Stimulated activated CD4-positive, alpha-beta T cell treated with anti-CD3 and anti-CD28 coated beads, Interleukin-12 subunit alpha, Interleukin-12 subunit beta, amount 100 ng/mL, for 48 hours (primary cell): ENCODE results near the gene DCDC1.
"Not testable (repeated sequence)": the region's sequence is repeated elsewhere in the genome, so short reads cannot be mapped to it uniquely, and the experiment has no call there.

ENCODE experiments used
- DNase-seq, 3 donors: peaks; one replicate each; pipeline ENCODE4 v3.0.0-alpha.2; 2020; ENCODE audit warnings: low read depth in 2 of 3, low spot score in 1 of 3

The DCDC1 gene

GRCh38 chr11:30992513-30992849 is 377.1 kb downstream of the DCDC1 start:
- no peak for DNase-seq

- no peak for DNase-seq
Observed at GRCh38 chr11:30991802-30992512, 377.6 kb downstream of the DCDC1 start.

DNA sequence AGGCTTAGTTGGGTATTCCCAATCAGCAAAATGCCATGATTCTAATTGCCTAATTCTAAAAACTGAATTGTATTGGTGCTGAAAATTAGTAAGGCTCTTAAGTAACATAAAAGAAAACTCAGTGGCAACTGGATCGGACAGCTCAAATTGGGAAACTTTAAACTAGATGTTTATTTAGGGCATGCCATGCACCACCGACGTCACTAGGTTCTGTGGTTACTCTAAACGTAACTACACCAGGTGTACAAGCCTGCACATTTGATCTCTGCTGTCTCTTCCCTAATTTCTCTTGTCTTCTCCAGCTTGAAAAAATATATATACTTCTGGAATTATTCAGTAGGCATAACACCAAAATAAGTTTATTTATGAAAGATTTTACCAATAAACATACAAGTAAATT is 378.2 kb downstream of the DCDC1 start:
- no peak for DNase-seq

- DNase-seq = no peak
Observed at GRCh38 chr11:30990625-30991296, 378.8 kb downstream of the DCDC1 start.

GRCh38 chr11:30987819-30988218 is 381.7 kb downstream of the DCDC1 start:
- DNase-seq = no peak

DNA sequence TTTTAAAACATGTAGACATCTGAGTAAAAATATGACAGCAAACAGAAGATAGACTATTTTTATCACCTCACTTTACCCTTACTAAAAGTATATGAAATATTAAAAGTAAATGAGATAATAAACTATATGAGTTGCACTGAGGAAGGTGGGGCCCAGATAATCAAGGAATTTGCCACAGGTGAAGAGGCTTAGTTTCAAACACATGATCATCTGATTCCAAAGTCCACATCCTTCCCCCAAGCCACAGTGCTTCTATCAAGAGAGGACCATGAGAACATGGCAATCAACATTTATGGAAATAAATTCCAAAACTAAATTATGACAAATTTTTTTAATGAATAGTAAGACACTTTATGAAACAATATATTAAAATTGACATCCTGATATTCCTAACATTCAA is 384.0 kb downstream of the DCDC1 start:
- no peak for DNase-seq

GRCh38 chr11:30984827-30985226 is 384.7 kb downstream of the DCDC1 start:
- DNase-seq = no peak

DNA sequence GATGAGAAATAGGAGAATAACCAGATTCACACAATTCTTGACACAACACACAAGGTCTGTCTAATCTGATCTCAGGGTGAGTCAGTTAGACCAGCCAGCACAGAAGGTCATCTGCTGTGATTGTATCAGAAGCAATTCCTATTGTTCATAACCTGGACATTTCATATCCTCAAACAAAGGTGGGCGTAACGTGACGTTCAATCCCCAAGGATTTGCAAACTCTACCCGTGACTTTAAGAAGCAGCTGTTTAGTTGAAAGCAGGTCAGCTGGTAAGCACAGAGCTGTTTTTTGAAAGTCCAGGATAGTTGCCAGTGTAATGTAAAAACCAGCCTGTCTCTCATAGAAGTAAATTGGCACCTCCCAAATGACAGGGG is 385.1 kb downstream of the DCDC1 start:
- DNase-seq = no peak

DNA sequence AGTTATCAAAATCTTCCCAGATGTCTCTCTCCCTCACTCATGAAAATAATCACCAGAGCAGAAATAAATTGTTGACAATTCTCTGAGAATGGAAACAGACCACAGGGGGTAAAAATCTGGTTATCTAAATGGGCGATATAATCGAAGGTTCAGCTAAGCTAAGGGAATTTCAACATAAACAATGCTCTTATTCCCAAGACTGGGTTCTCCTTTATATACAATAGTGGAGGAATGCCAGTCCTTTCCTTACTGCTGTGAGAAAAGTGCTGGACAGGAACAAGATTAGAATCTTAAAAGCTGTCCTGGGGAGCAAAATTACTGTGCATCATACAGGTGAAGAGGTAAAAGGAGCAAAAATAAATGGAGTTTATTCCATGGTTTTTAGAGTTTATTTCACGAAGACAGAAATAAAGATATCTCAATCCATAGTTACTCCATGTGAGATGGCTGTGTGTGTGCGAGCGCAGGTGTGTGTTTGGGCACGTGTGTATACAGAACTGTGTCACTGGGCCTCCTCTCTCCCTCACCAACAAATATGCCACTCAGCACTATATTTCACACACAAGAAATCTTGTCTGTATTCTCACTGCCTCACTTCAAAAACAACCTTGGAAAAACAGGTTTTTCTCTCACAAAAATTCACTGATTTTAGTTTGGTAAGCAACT is 385.6 kb downstream of the DCDC1 start:
- DNase-seq = no peak

- DNase-seq = no peak
Observed at GRCh38 chr11:30983143-30983542, 386.4 kb downstream of the DCDC1 start.

DNA sequence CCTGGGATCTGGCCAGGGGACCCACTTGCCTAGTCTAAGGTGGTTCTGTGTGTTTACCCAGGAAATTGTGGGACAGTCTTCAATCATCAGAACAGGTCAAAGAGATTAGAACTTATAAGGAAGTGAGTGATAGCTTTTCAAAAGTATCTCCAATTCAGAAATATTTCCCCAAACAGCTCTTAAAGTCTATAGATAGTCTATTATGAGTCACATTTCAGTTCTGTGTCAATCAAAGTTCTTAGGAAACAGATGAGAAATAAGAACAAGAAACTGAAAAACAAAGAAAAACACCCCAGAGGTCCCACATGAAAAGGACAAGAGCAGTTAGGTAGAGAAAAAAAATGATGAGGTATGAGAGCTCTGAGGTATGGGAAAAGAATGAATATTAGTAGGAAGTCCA is 402.0 kb downstream of the DCDC1 start:
- no peak for DNase-seq

DNA sequence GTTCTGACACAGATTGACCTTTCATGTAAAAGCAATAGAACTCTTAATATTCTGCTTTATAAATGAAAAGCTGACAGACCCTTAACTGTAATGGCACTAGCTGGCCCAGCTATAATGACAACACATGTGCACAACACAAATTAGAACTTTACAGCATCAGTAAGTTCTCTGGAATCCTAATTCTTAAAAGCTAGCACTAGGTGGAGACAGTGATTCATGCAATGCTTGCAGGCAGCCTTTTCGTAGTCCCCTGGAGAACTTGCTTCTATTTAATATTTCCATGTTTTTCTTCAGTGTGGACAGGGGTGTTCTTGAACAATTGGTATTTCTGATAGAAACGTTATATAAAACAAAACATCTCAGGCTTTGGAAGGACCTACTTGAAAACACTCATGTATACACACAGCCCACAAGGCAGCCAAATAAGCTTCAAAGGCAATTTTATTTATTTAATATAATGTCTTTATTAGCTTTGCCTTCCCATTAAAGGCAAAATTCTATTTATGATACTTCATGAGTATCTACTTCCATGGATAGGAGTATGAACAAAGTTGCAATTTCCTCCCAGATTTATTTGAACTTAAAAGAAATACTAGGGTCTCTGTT is 409.0 kb downstream of the DCDC1 start:
- DNase-seq = no peak

DNA sequence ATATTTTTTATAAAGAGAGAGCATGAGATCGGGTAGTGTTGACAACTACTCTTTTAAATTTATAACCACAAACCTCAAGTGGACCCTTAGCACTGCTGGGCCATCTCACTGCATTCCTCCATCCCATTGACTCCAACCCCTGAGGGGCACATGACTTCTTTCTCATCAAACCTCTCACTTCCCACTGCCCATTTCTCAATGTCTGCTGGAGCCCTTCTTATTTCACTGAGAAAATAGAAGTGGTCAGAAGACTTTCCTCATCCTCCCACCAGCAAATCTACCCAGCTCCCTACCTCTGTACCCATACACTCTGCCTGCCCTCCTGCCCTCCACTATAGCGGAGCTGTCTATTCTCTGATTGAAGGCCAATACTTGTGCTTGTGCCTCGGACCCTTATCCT is 412.8 kb downstream of the DCDC1 start:
- no peak for DNase-seq

DNA sequence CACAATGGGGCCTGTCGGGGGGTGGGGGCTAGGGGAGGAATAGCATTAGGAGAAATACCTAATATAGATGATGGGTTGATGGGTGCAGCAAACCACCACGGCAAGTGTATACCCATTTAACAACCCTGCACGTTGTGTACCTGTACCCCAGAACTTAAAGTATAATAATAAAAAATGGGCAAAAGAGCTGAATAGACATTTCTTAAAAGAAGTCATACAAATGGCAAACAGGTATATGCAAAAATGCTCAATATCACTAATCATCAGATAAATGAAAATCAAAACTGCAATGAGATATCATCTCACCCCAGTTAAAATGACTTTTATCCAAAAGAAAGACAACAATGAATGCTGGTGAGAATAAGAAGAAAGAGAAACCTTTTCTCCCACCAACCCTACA is 419.7 kb downstream of the DCDC1 start:
- DNase-seq = no peak

DNA sequence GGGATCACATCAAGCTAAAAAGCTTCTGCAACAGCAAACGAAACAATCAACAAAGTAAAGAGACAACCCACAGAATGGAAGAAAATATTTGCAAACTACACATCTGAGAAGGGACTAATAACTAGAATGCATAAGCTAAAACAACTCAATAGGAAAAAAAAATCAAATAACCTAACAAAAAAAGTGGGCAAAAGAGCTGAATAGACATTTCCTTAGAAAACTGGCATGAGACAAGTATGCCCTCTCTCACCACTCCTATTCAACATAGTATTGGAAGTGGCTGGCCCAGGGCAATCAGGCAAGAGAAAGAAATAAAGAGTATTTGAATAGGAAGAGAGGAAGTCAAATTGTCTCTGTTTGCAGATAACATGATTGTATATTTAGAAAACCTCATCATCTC is 421.8 kb downstream of the DCDC1 start:
- not testable (repeated sequence) for DNase-seq

DNA sequence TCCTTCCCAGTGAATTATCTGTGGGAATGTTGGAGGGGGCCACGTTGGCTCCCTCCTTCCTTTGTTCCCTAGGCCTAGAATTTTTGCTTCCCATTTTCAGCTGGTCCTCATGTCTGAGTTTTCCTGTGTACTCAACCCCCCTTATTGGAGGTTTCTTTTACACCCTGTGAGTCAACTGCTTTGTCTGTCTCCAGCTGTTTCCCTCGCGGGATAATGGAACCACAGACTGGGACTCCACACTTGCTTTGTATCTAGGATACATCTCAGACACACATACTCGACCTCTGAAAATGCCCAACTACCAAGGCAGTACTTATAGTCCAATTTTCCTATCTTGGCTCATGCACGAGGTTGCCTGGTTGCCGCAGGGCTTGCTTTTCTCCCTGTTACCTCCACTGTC is 430.7 kb downstream of the DCDC1 start:
- no peak for DNase-seq

- no peak for DNase-seq
Observed at GRCh38 chr11:30938171-30938570, 431.4 kb downstream of the DCDC1 start.

- DNase-seq = no peak
Observed at GRCh38 chr11:30936491-30936890, 433.0 kb downstream of the DCDC1 start.

DNA sequence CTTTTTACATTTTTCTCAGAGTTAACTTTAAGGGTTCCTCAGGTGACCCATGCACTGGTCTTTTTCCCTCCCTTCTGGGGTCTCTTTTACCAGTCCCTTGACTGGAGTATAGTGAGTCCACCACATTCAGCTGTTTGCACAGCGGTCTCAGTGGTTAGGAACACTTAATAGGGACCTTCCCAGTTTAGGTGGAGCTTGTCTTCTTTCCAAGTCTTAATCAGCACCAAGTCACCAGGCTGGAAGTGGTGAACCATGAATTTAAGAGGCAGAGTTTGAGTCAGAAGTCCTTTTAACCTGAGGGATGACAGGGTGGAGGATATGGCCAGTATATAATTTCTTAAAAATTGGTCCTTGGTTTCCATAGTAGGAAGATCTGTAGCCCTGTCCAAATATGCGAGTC is 433.7 kb downstream of the DCDC1 start:
- DNase-seq = no peak

- no peak for DNase-seq
Observed at GRCh38 chr11:30926130-30926529, 443.4 kb downstream of the DCDC1 start.

DNA sequence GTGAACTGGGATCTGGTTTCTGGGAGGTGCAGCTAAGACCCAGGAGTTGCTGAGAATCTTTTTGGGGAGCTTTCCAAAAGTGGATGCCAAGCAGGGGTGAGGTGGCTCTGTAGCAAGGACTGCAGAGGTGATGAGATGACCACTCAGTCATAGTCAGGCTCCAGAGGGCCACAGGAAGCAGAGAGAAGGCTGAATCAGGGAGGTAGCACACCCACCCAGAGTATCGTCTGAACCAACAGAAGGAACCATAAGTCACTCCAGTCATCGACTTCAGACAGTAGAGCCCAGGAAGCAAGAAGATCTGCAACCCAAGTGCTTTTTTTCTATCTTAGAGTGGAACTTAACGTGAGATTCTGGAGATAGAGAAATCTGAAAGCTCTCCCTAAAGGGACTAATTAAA is 447.7 kb downstream of the DCDC1 start:
- DNase-seq = no peak
